GM12864 (cell line): ENCODE measurements around the gene MAGIX.
"Not testable (repeated sequence)": the region's sequence is repeated elsewhere in the genome, so short reads cannot be mapped to it uniquely, and the experiment has no call there.

Experiments
- DNase-seq: peaks from one replicate; pipeline ENCODE4 v3.0.0-alpha.2; 2011; ENCODE audit warnings: low read depth
- H3K4me3 ChIP-seq: 2 replicates; pipeline ENCODE4 v1.5.1; 2011; ENCODE audit warnings: mild to moderate bottlenecking, low read depth, low read length, control low read depth
- TF ChIP-seq, protein P1 (sequence below): IDR thresholded peaks from 2 replicates; pipeline ENCODE4 v1.5.1; 2011; ENCODE audit warnings: low read depth, mild to moderate bottlenecking, moderate library complexity, low read length, control low read depth, inconsistent platforms; ENCODE audit errors: missing control alignments

MAGIX gene

DNA sequence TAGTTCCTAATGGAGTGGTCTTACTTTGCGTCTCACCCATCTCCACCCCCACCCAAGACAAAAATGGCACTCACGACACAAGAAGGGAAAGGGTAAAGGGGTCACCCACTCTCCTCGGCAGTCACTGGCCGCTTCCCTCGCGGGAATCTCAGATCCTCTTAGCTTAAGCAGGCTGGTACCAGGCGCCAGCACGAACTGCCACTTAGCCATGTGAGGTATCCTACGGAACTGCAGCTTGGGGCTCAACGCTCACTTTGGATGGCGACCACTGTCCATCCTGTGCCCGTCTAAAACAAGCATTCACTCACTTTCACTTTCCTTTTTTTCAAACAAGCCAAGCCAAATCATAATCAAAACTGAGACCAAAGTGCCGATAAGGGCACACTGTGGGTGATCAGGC is 14.6 kb upstream of the MAGIX start:
- no peak for DNase-seq
- TF ChIP-seq, protein P1, sequence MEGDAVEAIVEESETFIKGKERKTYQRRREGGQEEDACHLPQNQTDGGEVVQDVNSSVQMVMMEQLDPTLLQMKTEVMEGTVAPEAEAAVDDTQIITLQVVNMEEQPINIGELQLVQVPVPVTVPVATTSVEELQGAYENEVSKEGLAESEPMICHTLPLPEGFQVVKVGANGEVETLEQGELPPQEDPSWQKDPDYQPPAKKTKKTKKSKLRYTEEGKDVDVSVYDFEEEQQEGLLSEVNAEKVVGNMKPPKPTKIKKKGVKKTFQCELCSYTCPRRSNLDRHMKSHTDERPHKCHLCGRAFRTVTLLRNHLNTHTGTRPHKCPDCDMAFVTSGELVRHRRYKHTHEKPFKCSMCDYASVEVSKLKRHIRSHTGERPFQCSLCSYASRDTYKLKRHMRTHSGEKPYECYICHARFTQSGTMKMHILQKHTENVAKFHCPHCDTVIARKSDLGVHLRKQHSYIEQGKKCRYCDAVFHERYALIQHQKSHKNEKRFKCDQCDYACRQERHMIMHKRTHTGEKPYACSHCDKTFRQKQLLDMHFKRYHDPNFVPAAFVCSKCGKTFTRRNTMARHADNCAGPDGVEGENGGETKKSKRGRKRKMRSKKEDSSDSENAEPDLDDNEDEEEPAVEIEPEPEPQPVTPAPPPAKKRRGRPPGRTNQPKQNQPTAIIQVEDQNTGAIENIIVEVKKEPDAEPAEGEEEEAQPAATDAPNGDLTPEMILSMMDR = no peak
- no peak overlapping the region for H3K4me3 ChIP-seq

DNA sequence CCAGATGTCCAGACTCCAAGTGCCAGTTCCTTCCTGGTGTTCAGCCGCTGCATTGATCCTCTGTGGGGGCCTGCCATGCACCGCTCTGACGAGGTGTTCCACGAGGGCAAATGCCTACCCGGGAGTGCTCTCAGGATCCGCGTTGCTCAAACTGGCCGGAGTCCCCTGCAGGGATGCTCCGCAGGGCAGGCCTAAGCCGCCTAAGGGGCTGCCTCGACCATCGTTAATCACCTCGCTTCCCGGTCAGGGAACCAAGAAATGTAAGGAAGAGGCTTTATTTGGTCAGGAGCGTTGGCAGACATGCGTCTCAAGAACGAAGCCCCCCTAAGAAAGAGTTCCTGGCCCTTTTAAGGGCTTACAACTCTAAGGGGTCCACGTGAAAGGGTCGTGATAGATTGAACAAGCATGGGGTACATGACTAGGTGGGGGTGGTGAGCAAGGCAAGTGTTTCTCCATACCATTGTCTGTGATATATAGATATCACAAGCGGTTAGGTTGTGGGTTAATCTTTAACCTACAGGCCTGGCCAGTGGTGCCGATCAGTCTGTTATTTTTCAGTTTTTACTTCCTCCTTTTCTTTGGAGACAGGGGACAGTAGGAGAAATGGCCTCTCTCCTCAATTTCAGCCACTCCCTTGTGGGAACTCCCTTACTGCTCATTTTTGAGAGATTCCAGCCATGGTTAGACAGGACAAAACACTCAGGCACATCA is 14.0 kb upstream of the MAGIX start:
- DNase-seq = not testable (repeated sequence)

DNA sequence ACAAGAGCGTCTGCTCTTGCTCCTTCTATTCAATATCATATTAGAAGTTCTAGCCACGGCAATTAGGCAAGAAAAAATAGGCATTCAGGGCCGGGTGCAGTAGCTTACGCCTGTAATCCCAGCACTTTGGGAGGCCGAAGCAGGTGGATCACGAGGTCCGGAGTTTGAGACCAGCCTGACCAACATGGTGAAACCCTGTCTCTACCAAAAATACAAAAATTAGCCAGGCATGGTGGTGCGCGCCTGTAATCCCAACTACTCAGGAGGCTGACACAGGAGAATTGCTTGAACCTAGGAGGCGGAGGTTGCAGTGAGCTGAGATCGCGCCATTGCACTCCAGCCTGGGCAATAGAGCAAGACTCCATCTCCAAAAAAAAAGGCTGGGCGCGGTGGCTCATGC is 13.3 kb upstream of the MAGIX start:
- DNase-seq, H3K4me3 ChIP-seq: not testable (repeated sequence)

More for the DNA sequence above, 14.0 kb upstream of the MAGIX start:
- H3K4me3 ChIP-seq = not testable (repeated sequence)

DNA sequence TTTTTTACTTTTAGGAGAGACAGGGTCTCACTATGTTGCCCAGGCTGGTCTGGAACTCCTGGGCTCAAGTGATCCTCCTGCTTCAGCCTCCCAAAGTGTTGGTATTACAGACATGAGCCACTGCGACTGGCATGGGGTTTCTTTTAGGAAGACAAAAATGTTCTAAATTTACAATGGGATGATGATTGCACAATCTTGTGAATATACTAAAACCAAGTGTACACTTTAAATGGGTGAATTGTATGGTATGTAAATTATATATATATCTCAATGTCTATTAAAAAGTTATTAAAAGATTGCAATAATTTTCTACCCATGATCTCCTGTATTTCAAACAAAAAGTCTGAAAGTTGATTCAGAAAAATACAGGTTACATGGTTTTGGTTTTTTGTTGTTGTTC is 9.1 kb upstream of the MAGIX start:
- TF ChIP-seq, protein P1 = no peak
- no peak overlapping the region for H3K4me3 ChIP-seq
- DNase-seq = no peak

DNA sequence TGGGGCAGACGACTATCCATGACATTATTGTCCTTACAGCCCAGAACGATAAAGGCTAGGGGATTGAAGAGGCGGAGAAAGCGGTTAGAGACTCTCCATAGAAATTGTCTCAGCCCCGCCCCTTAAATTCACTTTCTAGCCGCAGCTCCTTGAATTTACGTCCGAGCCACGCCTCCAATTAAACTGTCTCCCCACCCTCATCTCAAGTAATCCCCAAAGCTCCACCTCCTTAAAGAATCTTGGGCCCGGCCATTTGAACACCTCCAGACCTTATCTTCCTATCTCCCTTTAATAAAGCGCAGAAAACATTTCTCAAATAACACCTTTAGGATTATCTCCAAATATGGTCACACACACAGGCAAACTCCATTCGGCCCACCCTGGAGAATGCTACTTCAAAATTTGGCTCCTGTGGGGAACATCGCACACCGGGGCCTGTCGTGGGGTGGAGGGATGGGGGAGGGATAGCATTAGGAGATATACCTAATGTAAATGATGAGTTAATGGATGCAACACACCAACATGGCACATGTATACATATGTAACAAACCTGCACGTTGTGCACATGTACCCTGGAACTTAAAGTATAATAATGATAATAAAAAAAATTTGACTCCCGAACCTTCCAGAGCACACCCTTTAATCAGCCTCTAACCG is 7.2 kb upstream of the MAGIX start:
- TF ChIP-seq, protein P1 = no peak
- H3K4me3 ChIP-seq = peak overlapping the region; percentile 59
- no peak for DNase-seq

DNA sequence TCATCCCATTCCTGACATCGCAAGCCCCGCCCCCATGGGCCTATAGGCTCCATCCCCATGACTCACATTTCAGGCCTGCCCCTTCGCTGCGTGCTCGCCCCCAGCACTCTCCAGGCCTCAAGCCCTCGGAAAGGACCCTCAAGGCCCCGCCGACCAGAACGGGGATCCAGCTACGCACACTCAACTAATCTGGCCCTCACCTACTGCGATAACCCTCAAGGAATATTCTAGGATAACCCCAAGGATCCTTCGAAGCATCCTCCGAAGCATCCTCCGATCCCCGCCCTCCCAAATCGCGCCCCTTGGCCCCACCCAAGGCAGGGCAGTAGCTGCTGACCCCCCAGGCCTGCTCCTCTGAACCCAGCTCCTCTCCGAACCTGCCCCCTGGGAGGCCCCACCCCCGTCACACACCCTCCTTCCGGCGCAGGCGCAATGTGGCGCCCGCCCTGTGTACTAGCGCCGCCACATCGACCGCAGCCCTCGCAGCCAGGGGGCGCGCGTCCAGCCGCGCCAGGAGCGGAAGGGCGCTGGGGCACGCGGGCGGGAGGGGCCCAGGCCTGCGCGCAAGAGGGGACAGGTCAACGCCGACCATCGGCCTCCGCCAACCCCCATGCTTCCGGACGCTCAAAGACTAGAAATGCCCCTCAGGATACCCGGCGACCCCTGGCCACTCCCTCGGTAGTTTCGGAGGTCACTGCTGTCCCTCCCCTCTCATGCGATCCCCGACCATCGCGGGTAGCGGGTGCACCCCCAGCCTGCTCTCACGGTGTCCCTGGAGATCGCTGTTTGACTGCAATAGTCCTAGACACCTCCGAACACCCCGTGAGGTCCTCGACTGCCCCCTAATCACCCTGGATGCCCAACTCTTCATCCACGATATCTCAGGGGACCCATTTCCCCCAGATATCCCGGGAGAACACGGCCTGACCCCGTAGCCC is 6.4 kb upstream of the MAGIX start:
- TF ChIP-seq, protein P1 = peak; percentile 55
- no peak for DNase-seq
- peak overlapping the region; percentile 59 for H3K4me3 ChIP-seq

DNA sequence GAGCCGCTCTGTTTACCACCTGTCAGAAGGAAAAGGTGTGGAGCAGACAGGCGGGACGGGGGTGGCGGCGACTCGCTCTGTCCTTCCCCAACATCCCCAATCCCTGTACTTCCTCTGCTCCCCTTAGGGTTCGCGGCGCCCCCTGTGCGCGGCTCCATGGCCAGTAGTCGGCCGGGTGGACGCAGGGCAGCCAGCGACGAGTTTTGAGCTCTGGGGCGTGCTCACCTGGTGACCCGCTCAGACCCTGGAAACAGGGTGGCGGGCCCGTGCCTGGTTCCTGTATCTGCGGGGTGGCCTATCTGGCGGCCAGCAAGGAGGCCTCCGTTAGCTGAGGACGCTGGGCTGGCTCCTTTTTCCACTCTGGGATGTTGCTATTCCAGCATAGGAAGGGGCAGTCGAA is 5.4 kb upstream of the MAGIX start:
- no peak for DNase-seq
- TF ChIP-seq, protein P1 = no peak
- H3K4me3 ChIP-seq = no peak overlapping the region
